ENCODE data around the gene NDUFB2. TPM values are rescaled to one million over a fixed set of nuclear protein-coding genes. Genes with fewer than 3 reads are reported as not detected.
A peak's percentile ranks its signal among the peaks of the same experiment; 100 is the strongest.
"Not testable (repeated sequence)": the region's sequence is repeated elsewhere in the genome, so short reads cannot be mapped to it uniquely, and the experiment has no call there.

The NDUFB2 gene
- total and polyA plus RNA-seq, 10 donors: 104 to 370 (median 142) TPM

DNA sequence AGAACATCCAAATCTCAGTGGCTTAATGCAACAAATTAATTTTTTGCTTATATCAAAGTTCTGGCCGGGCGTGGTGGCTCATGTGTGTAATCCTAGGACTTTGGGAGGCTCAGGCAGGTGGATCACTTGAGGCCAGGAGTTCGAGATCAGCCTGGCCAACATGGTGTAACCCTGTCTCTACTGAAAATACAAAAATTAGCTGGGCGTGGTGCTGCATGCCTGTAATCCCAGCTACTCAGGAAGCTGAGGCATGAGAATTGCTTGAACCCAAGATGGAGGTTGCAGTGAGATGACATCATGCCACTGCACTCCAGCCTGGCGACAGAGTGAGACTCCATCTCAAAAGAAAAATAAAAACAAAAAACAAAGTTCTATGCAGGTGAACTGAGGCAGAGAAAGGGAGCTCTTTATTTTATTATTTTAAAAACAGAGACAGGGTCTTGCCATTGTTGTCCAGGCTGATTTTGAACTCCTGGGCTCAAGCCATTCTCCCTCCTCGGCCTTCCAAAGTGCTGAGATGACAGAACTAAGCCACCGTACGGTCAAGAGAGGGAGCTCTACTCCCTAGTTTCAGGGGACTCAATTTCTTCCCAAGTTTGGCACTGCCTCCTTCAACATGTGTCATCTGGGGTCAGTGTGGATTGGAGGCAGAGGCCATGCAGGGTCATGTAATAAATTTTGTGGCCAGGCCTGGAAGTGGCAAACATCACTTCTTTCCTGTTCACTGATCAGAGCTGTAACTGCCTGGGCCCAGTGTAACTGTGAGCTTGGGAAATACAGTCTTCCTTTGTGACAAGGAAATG is 21.4 kb upstream of the NDUFB2 start:
- H3K9me3 ChIP-seq: no peaks in the 10 kb centered on the region
- peak; percentile 30 for DNase-seq
- H3K4me1 ChIP-seq: peaks cover 23 to 56% (median 45%) of the 10 kb centered on the region in 6 donors
- H3K27ac ChIP-seq: peak overlapping the region in 5 of 8 donors; percentile 33 to 90 (median 45)
- intact Hi-C loops (cut with DNase I; ENCODE audit: low total_unique reads): no loop called here
- WGBS, 5 donors: 58 to 69% (median 60%) methylated on average over 8 of the region's 8 CpGs
- H3K36me3 ChIP-seq: peaks cover 0 to 33% (median 13%) of the 10 kb centered on the region in 6 donors
- TF ChIP-seq POLR2A (IDR thresholded peaks at IDR 0.05): no peak
- TF ChIP-seq POLR2AphosphoS5 (IDR thresholded peaks at IDR 0.05): peak in 1 of 3 donors; percentile 34
- TF ChIP-seq CTCF (IDR thresholded peaks at IDR 0.05 in 8 of 11, conservative IDR thresholded peaks at IDR 0.05 in 3 of 11): peak in 5 of 11 experiments; percentile 22 to 35 (median 27)
- no peaks in the 10 kb centered on the region for H3K27me3 ChIP-seq (replicated peaks in 1 of 7)
- no peak overlapping the region for H3K4me3 ChIP-seq

DNA sequence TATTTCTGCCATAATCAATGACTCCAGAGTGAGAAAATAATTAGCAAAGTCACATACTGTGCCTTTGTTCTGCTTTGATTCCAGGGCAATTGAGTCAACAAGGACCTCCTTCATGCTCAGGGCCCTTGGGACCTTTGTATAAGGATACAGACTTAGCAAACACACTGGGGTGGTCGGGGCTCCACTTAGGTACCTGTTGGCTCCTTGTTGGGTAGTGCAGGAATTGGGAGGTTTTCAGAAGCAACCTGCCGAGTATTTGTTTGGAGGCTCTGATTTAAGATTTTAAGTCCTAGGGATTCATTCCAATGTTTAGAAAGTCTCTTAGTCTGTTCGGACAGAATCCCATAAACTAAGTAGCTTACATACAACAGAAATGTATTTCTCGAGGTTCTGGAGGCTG is 20.8 kb upstream of the NDUFB2 start:
- DNase-seq: peak; percentile 46
- Histone ChIP-seq H3K36me3 (peaks cover 0 to 39% (median 17%) of the 10 kb centered on the region in 6 donors), H3K27me3 (replicated peaks in 1 of 7) (no peaks in the 10 kb centered on the region), H3K4me3 (no peak overlapping the region), H3K9me3 (no peaks in the 10 kb centered on the region), H3K4me1 (peaks cover 23 to 56% (median 45%) of the 10 kb centered on the region in 6 donors), H3K27ac (peak overlapping the region in 5 of 8 donors; percentile 33 to 51 (median 45))
- TF ChIP-seq CTCF (IDR thresholded peaks at IDR 0.05 in 8 of 11, conservative IDR thresholded peaks at IDR 0.05 in 3 of 11) (no peak), POLR2A (IDR thresholded peaks at IDR 0.05) (no peak), POLR2AphosphoS5 (IDR thresholded peaks at IDR 0.05) (no peak)
- WGBS, 5 donors: 73 to 96% (median 84%) methylated on average over 4 of the region's 4 CpGs
- intact Hi-C loops (cut with DNase I; ENCODE audit: low total_unique reads): no loop called here

DNA sequence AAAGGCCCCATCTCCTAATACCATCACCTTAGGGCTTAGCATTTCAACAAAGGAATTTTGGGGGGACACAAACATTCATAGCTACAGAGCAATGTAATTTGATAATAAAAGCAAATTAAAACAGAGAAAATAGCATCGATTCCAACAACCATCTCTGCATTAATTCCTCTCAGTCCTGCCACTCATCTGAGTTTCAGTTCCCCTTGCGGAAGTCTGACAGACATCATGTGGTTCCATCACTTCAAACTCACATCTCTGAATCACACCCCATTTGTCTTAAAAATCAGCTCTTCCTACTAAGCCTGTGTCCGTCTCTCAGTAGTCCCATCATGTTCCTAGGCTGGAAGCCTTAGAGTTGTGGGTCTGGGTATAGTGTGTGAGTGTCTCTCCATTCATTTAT is 20.2 kb upstream of the NDUFB2 start:
- H3K36me3 ChIP-seq: peaks cover 0 to 45% (median 21%) of the 10 kb centered on the region in 6 donors
- peak overlapping the region in 4 of 8 donors; percentile 33 to 47 (median 42) for H3K27ac ChIP-seq
- 52 to 70% (median 60%) methylated on average over 3 of the region's 3 CpGs for WGBS, 5 donors
- intact Hi-C loops (cut with DNase I; ENCODE audit: low total_unique reads): no loop called here
- no peak overlapping the region for H3K4me3 ChIP-seq
- TF ChIP-seq POLR2A (IDR thresholded peaks at IDR 0.05) (no peak), POLR2AphosphoS5 (IDR thresholded peaks at IDR 0.05) (no peak), CTCF (IDR thresholded peaks at IDR 0.05 in 8 of 11, conservative IDR thresholded peaks at IDR 0.05 in 3 of 11) (no peak)
- H3K9me3 ChIP-seq: no peaks in the 10 kb centered on the region
- peaks cover 23 to 56% (median 45%) of the 10 kb centered on the region in 6 donors for H3K4me1 ChIP-seq
- H3K27me3 ChIP-seq (replicated peaks in 1 of 7): no peaks in the 10 kb centered on the region
- no peak for DNase-seq

DNA sequence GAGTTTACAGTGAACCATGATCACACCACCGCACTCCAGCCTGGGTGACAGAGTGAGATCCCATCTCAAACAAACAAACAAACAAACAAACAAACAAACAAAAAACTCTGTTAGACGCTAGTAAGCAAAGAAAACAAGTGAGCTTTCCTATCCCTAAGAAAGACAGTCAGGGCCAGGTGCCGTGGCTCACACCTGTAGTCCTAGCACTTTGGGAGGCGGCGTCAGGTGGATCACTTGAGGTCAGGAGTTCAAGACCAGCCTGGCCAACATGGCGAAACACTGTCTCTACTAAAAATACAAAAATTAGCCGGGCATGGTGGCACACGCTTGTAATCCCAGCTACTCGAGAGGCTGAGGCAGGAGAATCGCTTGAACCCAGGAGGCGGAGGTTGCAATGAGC is 19.6 kb upstream of the NDUFB2 start:
- H3K4me3 ChIP-seq; intact Hi-C loops (cut with DNase I; ENCODE audit: low total_unique reads); H3K9me3 ChIP-seq; H3K27me3 ChIP-seq (replicated peaks in 1 of 7): not testable (repeated sequence)
- H3K4me1 ChIP-seq: peaks cover 22 to 53% (median 44%) of the 10 kb centered on the region in 6 donors
- 84 to 97% (median 92%) methylated on average over 11 of the region's 11 CpGs for WGBS, 5 donors
- DNase-seq: peak; percentile 45
- peaks cover 0 to 52% (median 25%) of the 10 kb centered on the region in 6 donors for H3K36me3 ChIP-seq
- H3K27ac ChIP-seq: peak overlapping the region in 1 of 8 donors; percentile 47

Data from spleen (tissue), 11 donors.